Upper lobe of right lung (tissue), 1 donor: ENCODE data around the gene ZNF584. TPM values are rescaled to one million over a fixed set of nuclear protein-coding genes. Genes with fewer than 3 reads are reported as not detected.

Experiments used
- ATAC-seq: fragments of 200-7000 bp; cut with Tn5 transposase; one replicate; pipeline ENCODE4 v1.9.1; 2020; ENCODE audit warnings: mild to moderate bottlenecking, moderate library complexity
- DNase-seq: peaks from one replicate; pipeline ENCODE4 v3.0.0-alpha.2; 2020
- H3K27ac ChIP-seq: fragments of 200-600 bp; one replicate; pipeline ENCODE4 v1.8.0; 2022
- H3K27me3 ChIP-seq: fragments of 200-600 bp; one replicate; pipeline ENCODE4 v1.8.0; 2022; ENCODE audit warnings: mild to moderate bottlenecking
- H3K36me3 ChIP-seq: fragments of 200-600 bp; one replicate; pipeline ENCODE4 v1.8.0; 2022
- H3K4me1 ChIP-seq: fragments of 200-600 bp; one replicate; pipeline ENCODE4 v1.8.0; 2022
- H3K4me3 ChIP-seq: fragments of 200-600 bp; one replicate; pipeline ENCODE4 v1.8.0; 2022; ENCODE audit warnings: mild to moderate bottlenecking
- H3K9me3 ChIP-seq: fragments of 200-600 bp; one replicate; pipeline ENCODE4 v1.8.0; 2022
- intact Hi-C: fragments of 100-400 bp; cut with DNase I; formaldehyde crosslinking; loops from one replicate; pipeline ENCODE4 v1.11.0; 2022
- microRNA-seq: library from miRNA; unstranded; fragments of <30 nt; microRNA quantifications from one replicate; pipeline ENCODE4 v1.2.0, GENCODE V29; 2020; ENCODE audit warnings: borderline microRNAs expressed
- total RNA-seq: library from RNA; stranded (reverse); fragmentation: NEBNext Ultra II Directional; extraction: Animal tissue kit (Norgen Biotek cat#: 25700); gene quantifications from one replicate; pipeline ENCODE4 v1.2.1, GENCODE V29; 2021
- TF ChIP-seq, protein P1 (sequence below): fragments of 200-600 bp; IDR thresholded peaks from one replicate; pipeline ENCODE4 v1.8.0; 2022; ENCODE audit warnings: antibody characterized with exemption
- donor health status: DM: no; HTN: yes; CAD: no; lungs with severe emphysema.

ZNF584 gene
- total RNA-seq, 1 donor from 2014 or later, result 9.5 TPM

DNA sequence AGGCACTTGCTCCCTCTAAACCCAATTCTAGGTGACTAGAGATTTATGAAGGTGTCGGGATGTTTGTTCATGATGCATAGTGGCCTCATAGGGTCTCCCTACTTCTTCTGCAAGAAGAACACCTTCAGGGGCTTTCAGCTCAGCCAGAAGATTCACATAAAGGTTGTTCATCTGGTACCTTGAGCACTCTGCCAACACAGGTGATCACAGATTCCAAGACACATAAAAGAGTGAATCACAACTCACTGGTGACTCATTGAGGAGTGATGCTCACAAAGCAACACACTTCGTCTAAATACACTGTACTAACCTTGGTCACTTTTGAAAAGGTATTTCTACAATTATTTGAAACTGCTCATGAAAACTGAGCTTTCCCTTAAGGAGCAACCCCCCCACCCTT, 51.6 kb downstream of the ZNF584 start:
- Histone ChIP-seq H3K9me3 (no peaks in the 10 kb centered on the region), H3K36me3 (no peaks in the 10 kb centered on the region), H3K4me3 (no peak overlapping the region), H3K27ac (no peak overlapping the region), H3K27me3 (no peaks in the 10 kb centered on the region), H3K4me1 (no peaks in the 10 kb centered on the region)
- intact Hi-C loops, result no loop called here
- TF ChIP-seq, protein P1, sequence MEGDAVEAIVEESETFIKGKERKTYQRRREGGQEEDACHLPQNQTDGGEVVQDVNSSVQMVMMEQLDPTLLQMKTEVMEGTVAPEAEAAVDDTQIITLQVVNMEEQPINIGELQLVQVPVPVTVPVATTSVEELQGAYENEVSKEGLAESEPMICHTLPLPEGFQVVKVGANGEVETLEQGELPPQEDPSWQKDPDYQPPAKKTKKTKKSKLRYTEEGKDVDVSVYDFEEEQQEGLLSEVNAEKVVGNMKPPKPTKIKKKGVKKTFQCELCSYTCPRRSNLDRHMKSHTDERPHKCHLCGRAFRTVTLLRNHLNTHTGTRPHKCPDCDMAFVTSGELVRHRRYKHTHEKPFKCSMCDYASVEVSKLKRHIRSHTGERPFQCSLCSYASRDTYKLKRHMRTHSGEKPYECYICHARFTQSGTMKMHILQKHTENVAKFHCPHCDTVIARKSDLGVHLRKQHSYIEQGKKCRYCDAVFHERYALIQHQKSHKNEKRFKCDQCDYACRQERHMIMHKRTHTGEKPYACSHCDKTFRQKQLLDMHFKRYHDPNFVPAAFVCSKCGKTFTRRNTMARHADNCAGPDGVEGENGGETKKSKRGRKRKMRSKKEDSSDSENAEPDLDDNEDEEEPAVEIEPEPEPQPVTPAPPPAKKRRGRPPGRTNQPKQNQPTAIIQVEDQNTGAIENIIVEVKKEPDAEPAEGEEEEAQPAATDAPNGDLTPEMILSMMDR, result no peak
- DNase-seq (no peak), ATAC-seq (no peak)

DNA sequence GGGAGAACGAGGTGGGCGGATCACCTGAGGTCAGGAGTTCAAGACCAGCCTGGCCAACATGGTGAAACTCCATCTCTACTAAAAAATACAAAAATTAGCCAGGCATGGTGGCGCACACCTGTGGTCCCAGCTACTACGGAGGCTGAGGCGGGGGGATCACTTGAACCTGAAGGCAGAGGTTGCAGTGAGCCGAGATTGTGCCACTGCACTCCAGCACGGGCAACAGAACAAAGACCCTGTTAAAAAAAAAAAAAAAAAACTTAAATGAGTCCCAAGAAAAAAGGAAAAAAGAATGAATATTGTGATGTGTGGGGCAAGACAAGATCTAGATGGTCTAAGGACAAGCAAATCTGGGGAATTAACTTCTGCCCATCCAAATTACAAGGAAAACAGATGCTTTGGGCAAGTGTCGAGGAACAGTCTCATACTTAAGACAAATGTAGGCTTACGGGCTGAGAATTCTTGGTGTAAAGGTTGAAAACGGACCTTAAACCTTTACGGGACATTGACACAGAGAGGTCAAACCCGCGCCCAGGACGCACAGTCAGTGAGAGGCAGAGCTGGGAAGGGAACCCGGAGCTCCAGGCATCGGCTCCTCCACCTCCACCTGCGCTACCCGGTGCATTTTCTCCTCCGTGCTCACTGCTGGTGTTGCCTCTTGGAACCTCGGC, 57.8 kb downstream of the ZNF584 start:
- TF ChIP-seq, protein P1, result no peak
- Histone ChIP-seq H3K27me3 (no peaks in the 10 kb centered on the region), H3K4me3 (peak overlapping the region; percentile 76), H3K9me3 (no peaks in the 10 kb centered on the region), H3K4me1 (peaks cover 12% of the 10 kb centered on the region), H3K27ac (no peak overlapping the region), H3K36me3 (peaks cover 10% of the 10 kb centered on the region)
- ATAC-seq (no peak), DNase-seq (no peak)
- intact Hi-C loops, result no loop called here

DNA sequence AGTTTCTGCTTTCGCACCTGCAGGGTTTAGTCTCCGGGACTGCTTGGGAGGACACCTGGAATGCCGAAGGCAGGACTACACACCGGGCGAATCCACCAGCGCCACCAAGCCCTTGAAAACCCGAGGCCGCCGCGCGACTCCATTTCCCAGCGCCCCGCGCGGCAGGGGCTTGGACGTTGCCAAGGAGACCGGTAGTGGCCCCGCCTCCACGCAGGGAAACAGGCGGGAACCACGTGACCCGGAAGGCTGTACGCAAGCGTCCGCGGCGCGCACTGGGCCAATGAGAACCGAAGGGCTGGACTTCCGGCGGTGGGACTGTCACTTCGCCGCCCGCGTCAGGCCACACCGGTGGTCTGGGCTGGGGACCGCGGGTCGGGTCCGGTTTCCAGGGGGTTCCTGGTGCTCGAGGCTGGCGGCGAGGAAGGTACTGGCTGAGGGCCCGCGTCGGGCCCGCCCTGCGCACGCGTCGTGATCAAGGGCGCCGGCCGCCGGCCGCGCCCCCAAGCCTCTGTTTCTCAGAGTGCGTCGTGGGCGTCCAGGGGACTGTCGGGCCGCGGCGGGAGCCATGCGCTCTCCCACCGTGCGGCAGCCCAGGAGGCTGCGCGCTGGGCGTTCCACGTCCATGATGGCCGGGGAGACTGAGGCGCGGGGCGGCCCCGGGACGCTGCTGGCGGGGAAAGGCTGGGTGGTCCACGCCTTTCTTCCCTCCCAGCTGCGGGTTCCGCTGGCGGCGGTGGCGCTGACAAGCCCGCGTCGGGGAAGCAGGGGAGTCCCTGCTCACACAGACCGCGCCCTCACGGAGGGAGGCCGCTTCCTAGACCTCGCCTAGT, 58.5 kb downstream of the ZNF584 start, which contains the start of gene ZNF324:
TSS of gene ZNF324 (plus strand) at position 321 of the 830 bp plus-strand sequence. CDS start 2,106 bp downstream, outside the sequence.
- ATAC-seq, result peak; percentile 98
- H3K4me1 ChIP-seq, result peaks cover 12% of the 10 kb centered on the region
- peak within 1 kb of the TSS; percentile 85 for H3K27ac ChIP-seq
- TF ChIP-seq, protein P1, result no peak
- H3K4me3 ChIP-seq, result peak within 1 kb of the TSS; percentile 76
- H3K36me3 ChIP-seq, result peaks cover 15% of the 10 kb centered on the region
- no peaks in the 10 kb centered on the region for H3K27me3 ChIP-seq
- intact Hi-C loops, result no loop called here
- no peaks in the 10 kb centered on the region for H3K9me3 ChIP-seq
- peak; percentile 99 for DNase-seq

Small RNA genes within 50 kb of the gene (microRNA-seq; reads per million reads assigned to microRNA genes)
- gene MIR4754, result not detected

Other genes with a start within 250 kb of the ZNF584 start
- gene ZNF274, start 225.6 kb upstream of the ZNF584 start, total RNA-seq, result 31.9 TPM
- 27.0 TPM for gene ZNF544, start 179.7 kb upstream of the ZNF584 start, total RNA-seq
- gene ZNF8, start 129.7 kb upstream of the ZNF584 start, total RNA-seq, result 6.0 TPM
- 34.8 TPM for gene ERVK3-1, start 103.3 kb upstream of the ZNF584 start, total RNA-seq
- gene ZSCAN22, start 81.7 kb upstream of the ZNF584 start, total RNA-seq, result 4.0 TPM
- gene A1BG, start 55.2 kb upstream of the ZNF584 start, total RNA-seq, result 12.7 TPM
- 1.4 TPM for gene ZNF497, start 45.9 kb upstream of the ZNF584 start, total RNA-seq
- 1.6 TPM for gene ZNF837, start 27.6 kb upstream of the ZNF584 start, total RNA-seq
- gene RPS5, start 21.4 kb upstream of the ZNF584 start, total RNA-seq, result 721 TPM
- gene RNF225, start 13.0 kb upstream of the ZNF584 start, total RNA-seq, result 0.55 TPM
- gene ZNF132, start 31.5 kb downstream of the ZNF584 start, total RNA-seq, result 5.1 TPM
- 6.9 TPM for gene ZNF324B, start 43.0 kb downstream of the ZNF584 start, total RNA-seq
- 11.7 TPM for gene ZNF324, start 58.4 kb downstream of the ZNF584 start, total RNA-seq
- gene ZNF446, start 67.7 kb downstream of the ZNF584 start, total RNA-seq, result 8.8 TPM
- gene SLC27A5, start 103.3 kb downstream of the ZNF584 start, total RNA-seq, result 4.7 TPM
- gene ZBTB45, start 111.2 kb downstream of the ZNF584 start, total RNA-seq, result 14.1 TPM
- gene TRIM28, start 135.4 kb downstream of the ZNF584 start, total RNA-seq, result 199 TPM
- 96.5 TPM for gene CHMP2A, start 146.5 kb downstream of the ZNF584 start, total RNA-seq
- 53.8 TPM for gene UBE2M, start 150.0 kb downstream of the ZNF584 start, total RNA-seq
- 44.3 TPM for gene MZF1, start 164.7 kb downstream of the ZNF584 start, total RNA-seq